ENCODE data around the gene RNF39. TPM values are rescaled to one million over a fixed set of nuclear protein-coding genes. Genes with fewer than 3 reads are reported as not detected.

RNF39 gene
- total and polyA plus RNA-seq, 2 experiments from 2014 or later: 0.50 to 0.94 TPM

DNA sequence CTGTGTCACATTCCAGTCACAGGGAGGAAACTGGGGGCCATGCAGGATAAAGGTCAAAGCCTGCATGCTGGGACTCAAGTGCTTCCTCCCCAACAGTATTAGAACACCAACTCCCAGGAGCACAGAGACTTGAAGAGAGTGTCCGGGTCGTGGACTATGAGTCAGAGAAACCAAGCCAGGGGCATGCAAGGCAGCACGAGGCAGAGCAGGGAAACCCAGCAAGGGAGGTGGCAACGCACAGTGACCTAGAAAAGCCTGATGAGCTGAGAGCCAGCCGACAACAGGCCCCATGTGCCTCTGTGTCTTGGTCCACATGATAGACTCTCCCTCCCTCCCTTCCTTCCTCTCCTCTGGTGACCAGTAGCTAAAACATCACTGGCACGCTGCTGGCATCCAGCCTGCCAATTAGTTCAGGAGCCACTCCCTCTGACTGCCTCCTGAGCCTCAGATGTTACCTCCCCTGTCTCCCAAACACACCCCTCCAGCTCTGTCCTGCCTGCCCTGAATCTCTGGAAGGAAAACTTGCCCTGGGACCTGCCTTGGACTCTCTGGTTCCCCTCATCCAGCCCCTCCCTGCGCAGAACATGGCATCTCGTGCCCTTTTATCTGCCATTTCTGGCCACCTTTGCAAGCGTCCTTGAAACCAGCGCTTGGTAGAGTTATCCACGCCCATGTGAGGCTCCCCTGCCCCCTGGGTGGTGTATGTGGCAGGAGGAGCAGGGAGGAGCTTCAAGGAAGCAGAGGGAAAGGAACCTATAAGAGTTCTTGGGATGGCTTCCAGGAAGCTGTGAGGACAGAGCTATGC, 16.2 kb upstream of the RNF39 start (continued):
- TF ChIP-seq EZH2phosphoT487 (IDR thresholded peaks at IDR 0.05; ENCODE audit: unreplicated experiment) (no peak), EZH2 (IDR thresholded peaks at IDR 0.05; ENCODE audit: low read depth, unreplicated experiment) (no peak), STAT1 (IDR thresholded peaks at IDR 0.05; ENCODE audit: unreplicated experiment) (no peak), NANOG (IDR thresholded peaks at IDR 0.05; ENCODE audit: borderline replicate concordance) (no peak), POLR2AphosphoS5 (IDR thresholded peaks at IDR 0.05; ENCODE audit: low read depth) (no peak), ZNF114 (CRISPR knock-in tag; IDR thresholded peaks at IDR 0.05) (no peak)
- TF ChIP-seq, protein P1, sequence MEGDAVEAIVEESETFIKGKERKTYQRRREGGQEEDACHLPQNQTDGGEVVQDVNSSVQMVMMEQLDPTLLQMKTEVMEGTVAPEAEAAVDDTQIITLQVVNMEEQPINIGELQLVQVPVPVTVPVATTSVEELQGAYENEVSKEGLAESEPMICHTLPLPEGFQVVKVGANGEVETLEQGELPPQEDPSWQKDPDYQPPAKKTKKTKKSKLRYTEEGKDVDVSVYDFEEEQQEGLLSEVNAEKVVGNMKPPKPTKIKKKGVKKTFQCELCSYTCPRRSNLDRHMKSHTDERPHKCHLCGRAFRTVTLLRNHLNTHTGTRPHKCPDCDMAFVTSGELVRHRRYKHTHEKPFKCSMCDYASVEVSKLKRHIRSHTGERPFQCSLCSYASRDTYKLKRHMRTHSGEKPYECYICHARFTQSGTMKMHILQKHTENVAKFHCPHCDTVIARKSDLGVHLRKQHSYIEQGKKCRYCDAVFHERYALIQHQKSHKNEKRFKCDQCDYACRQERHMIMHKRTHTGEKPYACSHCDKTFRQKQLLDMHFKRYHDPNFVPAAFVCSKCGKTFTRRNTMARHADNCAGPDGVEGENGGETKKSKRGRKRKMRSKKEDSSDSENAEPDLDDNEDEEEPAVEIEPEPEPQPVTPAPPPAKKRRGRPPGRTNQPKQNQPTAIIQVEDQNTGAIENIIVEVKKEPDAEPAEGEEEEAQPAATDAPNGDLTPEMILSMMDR (conservative IDR thresholded peaks at IDR 0.05; ENCODE audit: low read depth in 2 of 2): no peak

DNA sequence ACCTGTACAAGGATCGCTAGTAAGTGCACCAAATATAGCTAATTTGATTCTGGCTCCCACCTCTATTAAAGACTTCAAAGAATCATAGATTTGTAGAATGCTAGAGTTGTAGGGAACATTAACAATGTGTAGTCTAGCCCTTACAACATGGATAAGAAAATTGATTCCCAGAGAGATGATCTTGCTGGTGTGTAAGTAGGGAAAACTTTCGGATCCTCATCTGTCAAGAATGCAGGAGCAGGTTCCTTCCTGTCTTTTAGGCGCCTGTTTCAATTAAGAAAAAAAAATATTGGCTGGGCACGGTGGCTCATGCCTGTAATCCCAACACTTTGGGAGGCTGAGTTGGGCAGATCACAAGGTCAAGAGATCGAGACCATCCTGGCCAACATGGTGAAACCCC, 12.3 kb upstream of the RNF39 start:
- H3K36me3 ChIP-seq (ENCODE audit: insufficient read depth): no peaks in the 10 kb centered on the region
- H3K4me2 ChIP-seq: no peak overlapping the region
- no peak for ATAC-seq
- no peaks in the 10 kb centered on the region for H3K79me2 ChIP-seq (replicated peaks; ENCODE audit: insufficient read depth)
- no peak overlapping the region for H3K27ac ChIP-seq (ENCODE audit: low read depth)
- 0 out of 2 replicates have a peak, but pooled peaks cover 4% of the 10 kb centered on the region for H4K20me1 ChIP-seq (replicated peaks; ENCODE audit: insufficient read depth)
- peaks cover 10% of the 10 kb centered on the region for H3K9me3 Mint-ChIP-seq
- no peak overlapping the region for H3K27ac Mint-ChIP-seq
- TF ChIP-seq ZNF114 (CRISPR knock-in tag; IDR thresholded peaks at IDR 0.05) (no peak), NANOG (IDR thresholded peaks at IDR 0.05; ENCODE audit: borderline replicate concordance) (no peak), POLR2AphosphoS5 (IDR thresholded peaks at IDR 0.05; ENCODE audit: low read depth) (no peak), EZH2phosphoT487 (IDR thresholded peaks at IDR 0.05; ENCODE audit: unreplicated experiment) (no peak)
- no peaks in the 10 kb centered on the region for H3F3A ChIP-seq (replicated peaks; ENCODE audit: low read depth)
- no peak for DNase-seq (ENCODE audit: low spot score)
- peaks cover 2% of the 10 kb centered on the region; the same call in 1 of the 3 replicates for H3K36me3 Mint-ChIP-seq (ENCODE audit: low read depth)
- H3K27me3 ChIP-seq (ENCODE audit: insufficient read depth): peaks cover 25% of the 10 kb centered on the region
- H3K4me1 Mint-ChIP-seq: peaks cover 5% of the 10 kb centered on the region; the same call in 2 of the 3 replicates
- H3K9me2 ChIP-seq (ENCODE audit: insufficient read depth): no peaks in the 10 kb centered on the region
- no peaks in the 10 kb centered on the region for H3K4me1 ChIP-seq (ENCODE audit: insufficient read depth)
- H2AFZ ChIP-seq: no peak overlapping the region
- no peak overlapping the region for H3K4me3 Mint-ChIP-seq
- H3K27me3 Mint-ChIP-seq (ENCODE audit: insufficient read depth, low read depth, poor library complexity): peaks cover 10% of the 10 kb centered on the region
- no peak overlapping the region for H3K4me3 ChIP-seq

DNA sequence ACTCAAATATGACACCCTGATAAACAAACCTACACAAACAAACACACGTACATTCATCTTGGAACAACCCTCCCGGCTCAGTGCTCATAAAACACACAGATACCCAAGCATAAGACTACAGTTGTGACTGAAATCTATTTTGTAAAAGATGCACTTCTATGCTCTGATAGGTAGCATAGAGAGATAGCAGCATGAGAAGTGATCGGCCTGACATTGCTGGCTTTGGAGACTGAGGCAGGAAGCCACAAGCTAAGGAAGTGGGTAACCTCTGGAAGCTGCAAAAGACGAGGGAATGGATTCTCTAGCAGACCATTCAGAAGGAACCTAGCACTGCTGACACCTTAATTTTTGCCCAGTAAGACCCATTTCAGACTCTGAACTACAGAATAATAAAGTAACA, 1.6 kb upstream of the RNF39 start:
- H3K4me2 ChIP-seq: no peak overlapping the region
- ATAC-seq (no peak), DNase-seq (ENCODE audit: low spot score) (no peak)
- Mint-ChIP-seq H3K4me3 (no peak overlapping the region; the same call in 2 of the 3 replicates), H3K27me3 (ENCODE audit: insufficient read depth, low read depth, poor library complexity) (peaks cover 47% of the 10 kb centered on the region), H3K36me3 (ENCODE audit: low read depth) (no peaks in the 10 kb centered on the region; the same call in 2 of the 3 replicates), H3K4me1 (peaks cover 20% of the 10 kb centered on the region), H3K9me3 (peaks cover 2% of the 10 kb centered on the region; the same call in 2 of the 3 replicates), H3K27ac (no peak overlapping the region)
- no peak overlapping the region for H3K4me3 ChIP-seq
- peaks cover 5% of the 10 kb centered on the region; the same call in 1 of the 2 replicates for H4K20me1 ChIP-seq (replicated peaks; ENCODE audit: insufficient read depth)
- no peak overlapping the region for H3K27ac ChIP-seq (ENCODE audit: low read depth)
- peaks cover 18% of the 10 kb centered on the region for H3K4me1 ChIP-seq (ENCODE audit: insufficient read depth)
- H3K36me3 ChIP-seq (ENCODE audit: insufficient read depth): no peaks in the 10 kb centered on the region
- no peak overlapping the region for H2AFZ ChIP-seq
- H3K9me2 ChIP-seq (ENCODE audit: insufficient read depth): peaks cover under 1% of the 10 kb centered on the region; the same call in 1 of the 2 replicates
- H3F3A ChIP-seq (replicated peaks; ENCODE audit: low read depth): 0 out of 2 replicates have a peak, but pooled peaks cover 5% of the 10 kb centered on the region
- H3K79me2 ChIP-seq (replicated peaks; ENCODE audit: insufficient read depth): no peaks in the 10 kb centered on the region
- peaks cover 80% of the 10 kb centered on the region for H3K27me3 ChIP-seq (ENCODE audit: insufficient read depth)
- TF ChIP-seq, protein P2, sequence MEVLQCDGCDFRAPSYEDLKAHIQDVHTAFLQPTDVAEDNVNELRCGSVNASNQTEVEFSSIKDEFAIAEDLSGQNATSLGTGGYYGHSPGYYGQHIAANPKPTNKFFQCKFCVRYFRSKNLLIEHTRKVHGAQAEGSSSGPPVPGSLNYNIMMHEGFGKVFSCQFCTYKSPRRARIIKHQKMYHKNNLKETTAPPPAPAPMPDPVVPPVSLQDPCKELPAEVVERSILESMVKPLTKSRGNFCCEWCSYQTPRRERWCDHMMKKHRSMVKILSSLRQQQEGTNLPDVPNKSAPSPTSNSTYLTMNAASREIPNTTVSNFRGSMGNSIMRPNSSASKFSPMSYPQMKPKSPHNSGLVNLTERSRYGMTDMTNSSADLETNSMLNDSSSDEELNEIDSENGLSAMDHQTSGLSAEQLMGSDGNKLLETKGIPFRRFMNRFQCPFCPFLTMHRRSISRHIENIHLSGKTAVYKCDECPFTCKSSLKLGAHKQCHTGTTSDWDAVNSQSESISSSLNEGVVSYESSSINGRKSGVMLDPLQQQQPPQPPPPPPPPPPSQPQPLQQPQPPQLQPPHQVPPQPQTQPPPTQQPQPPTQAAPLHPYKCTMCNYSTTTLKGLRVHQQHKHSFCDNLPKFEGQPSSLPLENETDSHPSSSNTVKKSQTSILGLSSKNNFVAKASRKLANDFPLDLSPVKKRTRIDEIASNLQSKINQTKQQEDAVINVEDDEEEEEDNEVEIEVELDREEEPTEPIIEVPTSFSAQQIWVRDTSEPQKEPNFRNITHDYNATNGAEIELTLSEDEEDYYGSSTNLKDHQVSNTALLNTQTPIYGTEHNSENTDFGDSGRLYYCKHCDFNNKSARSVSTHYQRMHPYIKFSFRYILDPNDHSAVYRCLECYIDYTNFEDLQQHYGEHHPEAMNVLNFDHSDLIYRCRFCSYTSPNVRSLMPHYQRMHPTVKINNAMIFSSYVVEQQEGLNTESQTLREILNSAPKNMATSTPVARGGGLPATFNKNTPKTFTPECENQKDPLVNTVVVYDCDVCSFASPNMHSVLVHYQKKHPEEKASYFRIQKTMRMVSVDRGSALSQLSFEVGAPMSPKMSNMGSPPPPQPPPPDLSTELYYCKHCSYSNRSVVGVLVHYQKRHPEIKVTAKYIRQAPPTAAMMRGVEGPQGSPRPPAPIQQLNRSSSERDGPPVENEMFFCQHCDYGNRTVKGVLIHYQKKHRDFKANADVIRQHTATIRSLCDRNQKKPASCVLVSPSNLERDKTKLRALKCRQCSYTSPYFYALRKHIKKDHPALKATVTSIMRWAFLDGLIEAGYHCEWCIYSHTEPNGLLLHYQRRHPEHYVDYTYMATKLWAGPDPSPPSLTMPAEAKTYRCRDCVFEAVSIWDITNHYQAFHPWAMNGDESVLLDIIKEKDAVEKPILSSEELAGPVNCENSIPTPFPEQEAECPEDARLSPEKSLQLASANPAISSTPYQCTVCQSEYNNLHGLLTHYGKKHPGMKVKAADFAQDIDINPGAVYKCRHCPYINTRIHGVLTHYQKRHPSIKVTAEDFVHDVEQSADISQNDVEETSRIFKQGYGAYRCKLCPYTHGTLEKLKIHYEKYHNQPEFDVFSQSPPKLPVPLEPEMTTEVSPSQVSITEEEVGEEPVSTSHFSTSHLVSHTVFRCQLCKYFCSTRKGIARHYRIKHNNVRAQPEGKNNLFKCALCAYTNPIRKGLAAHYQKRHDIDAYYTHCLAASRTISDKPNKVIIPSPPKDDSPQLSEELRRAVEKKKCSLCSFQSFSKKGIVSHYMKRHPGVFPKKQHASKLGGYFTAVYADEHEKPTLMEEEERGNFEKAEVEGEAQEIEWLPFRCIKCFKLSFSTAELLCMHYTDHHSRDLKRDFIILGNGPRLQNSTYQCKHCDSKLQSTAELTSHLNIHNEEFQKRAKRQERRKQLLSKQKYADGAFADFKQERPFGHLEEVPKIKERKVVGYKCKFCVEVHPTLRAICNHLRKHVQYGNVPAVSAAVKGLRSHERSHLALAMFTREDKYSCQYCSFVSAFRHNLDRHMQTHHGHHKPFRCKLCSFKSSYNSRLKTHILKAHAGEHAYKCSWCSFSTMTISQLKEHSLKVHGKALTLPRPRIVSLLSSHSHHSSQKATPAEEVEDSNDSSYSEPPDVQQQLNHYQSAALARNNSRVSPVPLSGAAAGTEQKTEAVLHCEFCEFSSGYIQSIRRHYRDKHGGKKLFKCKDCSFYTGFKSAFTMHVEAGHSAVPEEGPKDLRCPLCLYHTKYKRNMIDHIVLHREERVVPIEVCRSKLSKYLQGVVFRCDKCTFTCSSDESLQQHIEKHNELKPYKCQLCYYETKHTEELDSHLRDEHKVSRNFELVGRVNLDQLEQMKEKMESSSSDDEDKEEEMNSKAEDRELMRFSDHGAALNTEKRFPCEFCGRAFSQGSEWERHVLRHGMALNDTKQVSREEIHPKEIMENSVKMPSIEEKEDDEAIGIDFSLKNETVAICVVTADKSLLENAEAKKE (CRISPR knock-in tag; IDR thresholded peaks at IDR 0.05): no peak
- no peak for TF ChIP-seq ZNF114 (CRISPR knock-in tag; IDR thresholded peaks at IDR 0.05)
